RWPE2 (cell line): ENCODE results near the gene TUFT1.
"Not testable (repeated sequence)": the region's sequence is repeated elsewhere in the genome, so short reads cannot be mapped to it uniquely, and the experiment has no call there.

Source experiments
- ATAC-seq: fragments of 200-7000 bp; cut with Tn5 transposase; 3 replicates; pipeline ENCODE4 v1.9.1; 2021; ENCODE audit warnings: low read depth
- DNase-seq: peaks from one replicate; pipeline ENCODE4 v3.0.0-alpha.2; 2020; ENCODE audit warnings: low spot score
- H3K27ac ChIP-seq: fragments of 450-650 bp; 2 replicates; pipeline ENCODE4 v1.5.1; 2017; ENCODE audit warnings: mild to moderate bottlenecking; ENCODE audit not compliant: poor library complexity, severe bottlenecking
- H3K27me3 ChIP-seq: fragments of 250-450 bp; sonication (Bioruptor Pico); 2 replicates; pipeline ENCODE4 v1.5.1; 2021; ENCODE audit warnings: mild to moderate bottlenecking, moderate library complexity; ENCODE audit not compliant: insufficient read depth, poor library complexity, severe bottlenecking
- H3K36me3 ChIP-seq: fragments of 250-450 bp; sonication (Bioruptor Pico); 2 replicates; pipeline ENCODE4 v1.5.1; 2020; ENCODE audit warnings: low read depth, mild to moderate bottlenecking, moderate library complexity
- H3K4me1 ChIP-seq: fragments of 250-450 bp; sonication (Bioruptor Pico); 2 replicates; pipeline ENCODE4 v1.5.1; 2021; ENCODE audit warnings: mild to moderate bottlenecking, moderate library complexity; ENCODE audit not compliant: insufficient read depth, poor library complexity, severe bottlenecking
- H3K4me3 ChIP-seq: fragments of 250-450 bp; sonication (Bioruptor Pico); 2 replicates; pipeline ENCODE4 v1.5.1; 2021; ENCODE audit warnings: mild to moderate bottlenecking, moderate library complexity; ENCODE audit not compliant: severe bottlenecking
- H3K9me3 ChIP-seq: fragments of 250-450 bp; sonication (Bioruptor Pico); 2 replicates; pipeline ENCODE4 v1.5.1; 2021; ENCODE audit warnings: mild to moderate bottlenecking, moderate library complexity; ENCODE audit not compliant: severe bottlenecking
- CTCF ChIP-seq: fragments of 450-650 bp; IDR thresholded peaks from one replicate; pipeline ENCODE4 v1.5.1; 2017; ENCODE audit warnings: mild to moderate bottlenecking, moderate library complexity; ENCODE audit not compliant: poor library complexity, severe bottlenecking

Gene TUFT1

GRCh38 chr1:151585622-151586021, 45.5 kb downstream of the TUFT1 start:
- Histone ChIP-seq H3K4me3 (no peak overlapping the region), H3K27ac (peak overlapping the region; percentile 83)
- peak; percentile 92 for ATAC-seq

GRCh38 chr1:151590961-151591360, 50.9 kb downstream of the TUFT1 start:
- H3K4me3 ChIP-seq: no peak overlapping the region
- ATAC-seq: no peak
- H3K4me1 ChIP-seq: peaks cover 9% of the 10 kb centered on the region
- TF ChIP-seq CTCF: no peak
- H3K9me3 ChIP-seq: no peaks in the 10 kb centered on the region
- no peak for DNase-seq
- no peaks in the 10 kb centered on the region for H3K27me3 ChIP-seq
- H3K36me3 ChIP-seq: no peaks in the 10 kb centered on the region
- no peak overlapping the region for H3K27ac ChIP-seq

More at GRCh38 chr1:151585622-151586021, 45.5 kb downstream of the TUFT1 start:
- Histone ChIP-seq H3K4me1 (peaks cover 34% of the 10 kb centered on the region), H3K36me3 (peaks cover 26% of the 10 kb centered on the region), H3K27me3 (no peaks in the 10 kb centered on the region), H3K9me3 (no peaks in the 10 kb centered on the region)
- no peak for DNase-seq
- no peak for TF ChIP-seq CTCF

- no peak overlapping the region for H3K27ac ChIP-seq
- H3K27me3 ChIP-seq: no peaks in the 10 kb centered on the region
- DNase-seq: no peak
- no peaks in the 10 kb centered on the region for H3K36me3 ChIP-seq
- no peaks in the 10 kb centered on the region for H3K9me3 ChIP-seq
- H3K4me3 ChIP-seq: no peak overlapping the region
- peaks cover 7% of the 10 kb centered on the region for H3K4me1 ChIP-seq
- no peak for TF ChIP-seq CTCF
- no peak for ATAC-seq
These were observed 53.6 kb downstream of the TUFT1 start for GRCh38 chr1:151593730-151594129.

- ATAC-seq: peak; percentile 86
- no peaks in the 10 kb centered on the region for H3K9me3 ChIP-seq
- peak; percentile 96 for TF ChIP-seq CTCF
- no peaks in the 10 kb centered on the region for H3K36me3 ChIP-seq
- no peak overlapping the region for H3K27ac ChIP-seq
- H3K27me3 ChIP-seq: no peaks in the 10 kb centered on the region
- DNase-seq: peak; percentile 86
- peaks cover 7% of the 10 kb centered on the region for H3K4me1 ChIP-seq
- H3K4me3 ChIP-seq: no peak overlapping the region
These were observed 54.1 kb downstream of the TUFT1 start for GRCh38 chr1:151594143-151594625.

GRCh38 chr1:151596166-151596953, 56.3 kb downstream of the TUFT1 start:
- ATAC-seq (peak; percentile 79), DNase-seq (no peak)
- peak overlapping the region; percentile 37 for H3K27ac ChIP-seq

GRCh38 chr1:151602550-151602949, 62.4 kb downstream of the TUFT1 start:
- not testable (repeated sequence) for H3K27ac ChIP-seq, H3K9me3 ChIP-seq, H3K27me3 ChIP-seq, H3K36me3 ChIP-seq, DNase-seq, ATAC-seq, H3K4me3 ChIP-seq
- peaks cover 12% of the 10 kb centered on the region for H3K4me1 ChIP-seq

More at GRCh38 chr1:151596166-151596953, 56.3 kb downstream of the TUFT1 start:
- no peak overlapping the region for H3K4me3 ChIP-seq
- no peak for TF ChIP-seq CTCF
- no peaks in the 10 kb centered on the region for H3K27me3 ChIP-seq
- H3K9me3 ChIP-seq: no peaks in the 10 kb centered on the region
- no peaks in the 10 kb centered on the region for H3K36me3 ChIP-seq
- H3K4me1 ChIP-seq: peaks cover 7% of the 10 kb centered on the region
